HG02970 (cell line): Measurements from ENCODE around the gene EBF4.

ENCODE experiments used
- ATAC-seq: cut with Tn5 transposase; IDR thresholded peaks from one replicate; pipeline ENCODE4 v1.9.1; 2021; ENCODE audit warnings: mild to moderate bottlenecking, moderate library complexity, moderate number of reproducible peaks; ENCODE audit not compliant: unreplicated experiment, low FRiP score

The EBF4 gene

GRCh38 chr20:2698912-2699311, 6.3 kb downstream of the EBF4 start:
- ATAC-seq, result no peak

- ATAC-seq, result no peak
Measured at GRCh38 chr20:2699775-2700413, 7.3 kb downstream of the EBF4 start.

GRCh38 chr20:2700913-2701620, 8.5 kb downstream of the EBF4 start:
- no peak for ATAC-seq

- ATAC-seq, result no peak
Measured at GRCh38 chr20:2701671-2702081, 9.1 kb downstream of the EBF4 start.

GRCh38 chr20:2703716-2704475, 11.3 kb downstream of the EBF4 start:
- ATAC-seq, result no peak

GRCh38 chr20:2705931-2706645, 13.5 kb downstream of the EBF4 start:
- ATAC-seq, result no peak

- ATAC-seq, result no peak
Measured at GRCh38 chr20:2706688-2707352, 14.2 kb downstream of the EBF4 start.

- no peak for ATAC-seq
Measured at GRCh38 chr20:2707353-2708072, 14.9 kb downstream of the EBF4 start.

- ATAC-seq, result no peak
Measured at GRCh38 chr20:2708073-2708415, 15.5 kb downstream of the EBF4 start.

GRCh38 chr20:2708665-2709064, 16.1 kb downstream of the EBF4 start:
- ATAC-seq, result no peak

- ATAC-seq, result no peak
Measured at GRCh38 chr20:2709205-2709981, 16.8 kb downstream of the EBF4 start.

GRCh38 chr20:2713285-2713684, 20.7 kb downstream of the EBF4 start:
- ATAC-seq, result no peak

- no peak for ATAC-seq
Measured at GRCh38 chr20:2729251-2729713, 36.7 kb downstream of the EBF4 start.

GRCh38 chr20:2729791-2730190, 37.2 kb downstream of the EBF4 start:
- no peak for ATAC-seq

- ATAC-seq, result no peak
Measured at GRCh38 chr20:2734899-2735298, 42.3 kb downstream of the EBF4 start.

GRCh38 chr20:2736441-2736840, 43.9 kb downstream of the EBF4 start:
- no peak for ATAC-seq

- no peak for ATAC-seq
Measured at GRCh38 chr20:2738331-2739041, 45.9 kb downstream of the EBF4 start.

GRCh38 chr20:2739042-2739398, 46.4 kb downstream of the EBF4 start:
- ATAC-seq, result no peak
